ENCODE measurements around the gene NIPAL1. TPM values are rescaled to one million over a fixed set of nuclear protein-coding genes. Genes with fewer than 3 reads are reported as not detected.

The NIPAL1 gene
- total RNA-seq, 1 experiment from 2014 or later: 18.1 TPM

DNA sequence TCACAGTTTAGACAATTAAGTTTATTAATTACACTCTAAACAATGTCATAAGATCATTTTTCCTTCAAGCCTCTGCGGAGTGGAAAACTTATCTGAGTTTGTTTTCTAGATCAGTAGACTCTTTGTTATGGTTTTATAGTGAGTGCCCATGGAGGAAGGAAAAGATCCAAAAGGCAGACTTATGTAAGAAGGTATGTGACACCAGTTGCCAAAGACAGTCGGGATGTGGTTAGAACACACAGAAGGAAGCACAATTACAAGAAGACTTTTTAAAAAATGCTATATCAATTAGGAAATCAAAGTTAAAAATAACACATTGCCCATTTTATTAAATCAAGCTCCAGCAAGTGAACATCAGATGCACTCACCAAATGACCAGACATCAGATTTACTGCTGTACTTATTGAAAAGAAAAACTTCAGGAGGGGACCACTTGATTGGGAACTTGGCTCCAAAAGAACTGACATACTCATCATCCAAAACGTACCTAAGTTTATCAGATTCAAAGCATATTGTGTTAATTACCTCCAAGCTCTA is 57.1 kb downstream of the NIPAL1 start:
- Histone ChIP-seq H3K4me1 (peaks cover 55% of the 10 kb centered on the region), H3K36me3 (ENCODE audit: control insufficient read depth, insufficient read depth, low read length) (no peaks in the 10 kb centered on the region), H3K4me3 (ENCODE audit: low read depth, low read length) (no peak overlapping the region), H3K9me3 (no peaks in the 10 kb centered on the region; the same call in 1 of the 2 replicates), H3K27me3 (replicated peaks; ENCODE audit: control insufficient read depth, insufficient read depth, low read length) (no peaks in the 10 kb centered on the region)
- no peaks in the 10 kb centered on the region for H3K9me3 Mint-ChIP-seq (ENCODE audit: unreplicated experiment)
- no peak overlapping the region for H3K4me3 Mint-ChIP-seq (ENCODE audit: unreplicated experiment)
- H3K27me3 Mint-ChIP-seq (ENCODE audit: insufficient read depth, unreplicated experiment): no peaks in the 10 kb centered on the region
- no peak for DNase-seq
- intact Hi-C loops (cut with micrococcal nuclease; ENCODE audit: unreplicated experiment): loop anchor here (5.0 kb wide), 1 partner anchor 54 kb away; no protein-coding TSS in a partner anchor
- TF ChIP-seq, protein P1, sequence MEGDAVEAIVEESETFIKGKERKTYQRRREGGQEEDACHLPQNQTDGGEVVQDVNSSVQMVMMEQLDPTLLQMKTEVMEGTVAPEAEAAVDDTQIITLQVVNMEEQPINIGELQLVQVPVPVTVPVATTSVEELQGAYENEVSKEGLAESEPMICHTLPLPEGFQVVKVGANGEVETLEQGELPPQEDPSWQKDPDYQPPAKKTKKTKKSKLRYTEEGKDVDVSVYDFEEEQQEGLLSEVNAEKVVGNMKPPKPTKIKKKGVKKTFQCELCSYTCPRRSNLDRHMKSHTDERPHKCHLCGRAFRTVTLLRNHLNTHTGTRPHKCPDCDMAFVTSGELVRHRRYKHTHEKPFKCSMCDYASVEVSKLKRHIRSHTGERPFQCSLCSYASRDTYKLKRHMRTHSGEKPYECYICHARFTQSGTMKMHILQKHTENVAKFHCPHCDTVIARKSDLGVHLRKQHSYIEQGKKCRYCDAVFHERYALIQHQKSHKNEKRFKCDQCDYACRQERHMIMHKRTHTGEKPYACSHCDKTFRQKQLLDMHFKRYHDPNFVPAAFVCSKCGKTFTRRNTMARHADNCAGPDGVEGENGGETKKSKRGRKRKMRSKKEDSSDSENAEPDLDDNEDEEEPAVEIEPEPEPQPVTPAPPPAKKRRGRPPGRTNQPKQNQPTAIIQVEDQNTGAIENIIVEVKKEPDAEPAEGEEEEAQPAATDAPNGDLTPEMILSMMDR (IDR thresholded peaks at IDR 0.05; ENCODE audit: insufficient read depth in 1 of 2, low read depth in 1 of 2, low read length in 1 of 2, severe bottlenecking in 1 of 2, unreplicated experiment in 1 of 2): no peak
- no peak overlapping the region for H3K27ac Mint-ChIP-seq (ENCODE audit: unreplicated experiment)
- ChIA-PET CTCF (no interaction called here), POLR2A (no interaction called here)
- H3K4me1 Mint-ChIP-seq (ENCODE audit: low read depth, unreplicated experiment): peaks cover 35% of the 10 kb centered on the region
- no TSS peak for BruUV-seq (replicated peaks)
- H3K36me3 Mint-ChIP-seq (ENCODE audit: insufficient read depth, unreplicated experiment): peaks cover 9% of the 10 kb centered on the region

GRCh38 chr4:48074657-48075056 is 58.1 kb downstream of the NIPAL1 start:
- Histone ChIP-seq H3K36me3 (ENCODE audit: control insufficient read depth, insufficient read depth, low read length) (no peaks in the 10 kb centered on the region), H3K9me3 (no peaks in the 10 kb centered on the region; the same call in 1 of the 2 replicates), H3K4me3 (ENCODE audit: low read depth, low read length) (no peak overlapping the region), H3K27me3 (replicated peaks; ENCODE audit: control insufficient read depth, insufficient read depth, low read length) (no peaks in the 10 kb centered on the region), H3K4me1 (peaks cover 65% of the 10 kb centered on the region)
- no TSS peak for BruUV-seq (replicated peaks)
- H3K4me3 Mint-ChIP-seq (ENCODE audit: unreplicated experiment): no peak overlapping the region
- TF ChIP-seq, protein P1 (IDR thresholded peaks at IDR 0.05; ENCODE audit: insufficient read depth in 1 of 2, low read depth in 1 of 2, low read length in 1 of 2, severe bottlenecking in 1 of 2, unreplicated experiment in 1 of 2): no peak
- intact Hi-C loops (cut with micrococcal nuclease; ENCODE audit: unreplicated experiment): loop anchor here (5.0 kb wide), 1 partner anchor 53 kb away; no protein-coding TSS in a partner anchor
- H3K27ac Mint-ChIP-seq (ENCODE audit: unreplicated experiment): no peak overlapping the region
- POLR2A ChIA-PET: no interaction called here
- peaks cover 3% of the 10 kb centered on the region for H3K9me3 Mint-ChIP-seq (ENCODE audit: unreplicated experiment)
- DNase-seq: no peak
- peaks cover 9% of the 10 kb centered on the region for H3K36me3 Mint-ChIP-seq (ENCODE audit: insufficient read depth, unreplicated experiment)
- no peaks in the 10 kb centered on the region for H3K27me3 Mint-ChIP-seq (ENCODE audit: insufficient read depth, unreplicated experiment)
- CTCF ChIA-PET: no interaction called here
- H3K4me1 Mint-ChIP-seq (ENCODE audit: low read depth, unreplicated experiment): peaks cover 41% of the 10 kb centered on the region

DNA sequence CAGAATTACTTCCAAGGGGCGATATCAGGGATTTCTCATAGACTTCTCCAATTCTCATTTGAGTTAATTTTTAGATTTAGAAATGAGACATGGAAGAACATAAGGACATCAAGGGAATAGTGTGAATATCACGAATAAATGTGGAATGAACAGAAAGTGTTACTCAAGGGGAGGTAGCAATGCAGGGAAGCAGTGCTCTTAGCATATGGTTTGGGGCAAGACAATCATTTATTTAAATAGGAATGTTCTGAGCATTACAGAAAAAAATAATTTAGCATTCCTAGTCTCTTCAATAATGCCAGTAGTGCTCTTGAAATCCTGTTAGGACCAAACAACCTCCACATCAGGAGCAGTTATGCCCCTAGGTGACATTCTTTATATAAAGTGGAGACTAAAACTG is 61.9 kb downstream of the NIPAL1 start:
- peaks cover 51% of the 10 kb centered on the region for H3K4me1 Mint-ChIP-seq (ENCODE audit: low read depth, unreplicated experiment)
- TF ChIP-seq, protein P1 (IDR thresholded peaks at IDR 0.05; ENCODE audit: insufficient read depth in 1 of 2, low read depth in 1 of 2, low read length in 1 of 2, severe bottlenecking in 1 of 2, unreplicated experiment in 1 of 2): no peak
- ChIA-PET POLR2A (no interaction called here), CTCF (no interaction called here)
- peaks cover 7% of the 10 kb centered on the region for H3K36me3 Mint-ChIP-seq (ENCODE audit: insufficient read depth, unreplicated experiment)
- Histone ChIP-seq H3K4me3 (ENCODE audit: low read depth, low read length) (no peak overlapping the region), H3K27me3 (replicated peaks; ENCODE audit: control insufficient read depth, insufficient read depth, low read length) (no peaks in the 10 kb centered on the region), H3K4me1 (peaks cover 62% of the 10 kb centered on the region), H3K9me3 (peaks cover 5% of the 10 kb centered on the region; the same call in 1 of the 2 replicates), H3K36me3 (ENCODE audit: control insufficient read depth, insufficient read depth, low read length) (no peaks in the 10 kb centered on the region)
- no peak overlapping the region for H3K27ac Mint-ChIP-seq (ENCODE audit: unreplicated experiment)
- intact Hi-C loops (cut with micrococcal nuclease; ENCODE audit: unreplicated experiment): no loop called here
- no TSS peak for BruUV-seq (replicated peaks)
- H3K27me3 Mint-ChIP-seq (ENCODE audit: insufficient read depth, unreplicated experiment): no peaks in the 10 kb centered on the region
- H3K4me3 Mint-ChIP-seq (ENCODE audit: unreplicated experiment): no peak overlapping the region
- peaks cover 12% of the 10 kb centered on the region for H3K9me3 Mint-ChIP-seq (ENCODE audit: unreplicated experiment)
- no peak for DNase-seq
